NB4 (cell line): ENCODE results near the gene DNAH1.

Experiments used
- DNase-seq: peaks from one replicate; pipeline ENCODE4 v3.0.0; 2010; ENCODE audit warnings: low read depth
- H3K4me3 ChIP-seq: one replicate; pipeline ENCODE4 v1.5.1; 2011; ENCODE audit warnings: mild to moderate bottlenecking, low read depth, low read length, moderate library complexity
- MYC ChIP-seq: IDR thresholded peaks from 2 replicates; pipeline ENCODE4 v1.6.1; 2011; ENCODE audit warnings: low read depth, low read length
- POLR2A ChIP-seq: IDR thresholded peaks from 2 replicates; pipeline ENCODE4 v1.6.1; 2011; ENCODE audit warnings: mild to moderate bottlenecking; ENCODE audit not compliant: insufficient read length; ENCODE audit errors: extremely low read depth
- TF ChIP-seq, protein P1 (sequence below): IDR thresholded peaks from one replicate; pipeline ENCODE4 v1.5.1; 2012; ENCODE audit warnings: low read depth, low read length
- TF ChIP-seq, protein P2 (sequence below): IDR thresholded peaks from 2 replicates; pipeline ENCODE4 v1.6.1; 2011; ENCODE audit warnings: low read depth, low read length

DNAH1 gene

DNA sequence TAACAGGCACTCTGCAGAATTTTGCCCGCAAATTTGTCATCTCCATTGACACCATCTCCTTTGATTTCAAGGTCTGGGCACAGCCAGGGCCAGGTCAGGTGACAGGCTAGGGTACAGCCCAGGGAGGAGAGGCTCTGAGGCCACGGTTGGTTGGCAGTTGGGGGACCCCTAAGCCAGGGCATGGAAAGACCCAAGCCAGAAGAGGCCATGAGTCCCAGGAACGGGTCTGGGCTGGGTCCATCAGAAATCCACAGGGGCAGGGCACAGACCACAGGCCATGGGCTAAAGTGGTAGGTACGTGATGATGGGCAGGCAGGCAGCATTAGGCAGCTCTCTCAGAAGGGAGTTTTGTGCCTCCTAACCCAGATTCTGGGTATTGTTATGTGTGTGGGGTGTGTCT lies 83.0 kb downstream of the DNAH1 start:
- TF ChIP-seq, protein P1, sequence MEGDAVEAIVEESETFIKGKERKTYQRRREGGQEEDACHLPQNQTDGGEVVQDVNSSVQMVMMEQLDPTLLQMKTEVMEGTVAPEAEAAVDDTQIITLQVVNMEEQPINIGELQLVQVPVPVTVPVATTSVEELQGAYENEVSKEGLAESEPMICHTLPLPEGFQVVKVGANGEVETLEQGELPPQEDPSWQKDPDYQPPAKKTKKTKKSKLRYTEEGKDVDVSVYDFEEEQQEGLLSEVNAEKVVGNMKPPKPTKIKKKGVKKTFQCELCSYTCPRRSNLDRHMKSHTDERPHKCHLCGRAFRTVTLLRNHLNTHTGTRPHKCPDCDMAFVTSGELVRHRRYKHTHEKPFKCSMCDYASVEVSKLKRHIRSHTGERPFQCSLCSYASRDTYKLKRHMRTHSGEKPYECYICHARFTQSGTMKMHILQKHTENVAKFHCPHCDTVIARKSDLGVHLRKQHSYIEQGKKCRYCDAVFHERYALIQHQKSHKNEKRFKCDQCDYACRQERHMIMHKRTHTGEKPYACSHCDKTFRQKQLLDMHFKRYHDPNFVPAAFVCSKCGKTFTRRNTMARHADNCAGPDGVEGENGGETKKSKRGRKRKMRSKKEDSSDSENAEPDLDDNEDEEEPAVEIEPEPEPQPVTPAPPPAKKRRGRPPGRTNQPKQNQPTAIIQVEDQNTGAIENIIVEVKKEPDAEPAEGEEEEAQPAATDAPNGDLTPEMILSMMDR: no peak
- no peak for TF ChIP-seq MYC
- no peak for TF ChIP-seq POLR2A
- TF ChIP-seq, protein P2, sequence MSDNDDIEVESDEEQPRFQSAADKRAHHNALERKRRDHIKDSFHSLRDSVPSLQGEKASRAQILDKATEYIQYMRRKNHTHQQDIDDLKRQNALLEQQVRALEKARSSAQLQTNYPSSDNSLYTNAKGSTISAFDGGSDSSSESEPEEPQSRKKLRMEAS: no peak
- no peak overlapping the region for H3K4me3 ChIP-seq
- DNase-seq: no peak

DNA sequence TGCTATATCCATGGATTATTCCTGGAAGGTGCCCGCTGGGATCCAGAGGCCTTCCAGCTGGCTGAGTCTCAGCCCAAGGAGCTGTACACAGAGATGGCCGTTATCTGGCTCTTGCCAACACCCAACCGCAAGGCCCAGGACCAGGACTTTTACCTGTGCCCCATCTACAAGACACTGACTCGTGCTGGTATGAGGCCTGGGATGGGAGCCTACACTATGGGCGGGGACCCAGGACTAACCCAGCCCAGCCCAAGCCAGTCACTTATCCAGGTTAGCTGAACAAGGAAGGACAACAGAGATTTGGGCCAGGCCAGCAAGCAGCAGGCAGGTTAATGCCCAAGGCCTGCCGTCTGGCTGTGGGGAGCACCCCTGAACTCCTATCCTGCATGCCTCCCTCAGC lies 83.5 kb downstream of the DNAH1 start:
- no peak overlapping the region for H3K4me3 ChIP-seq
- TF ChIP-seq, protein P1: no peak
- no peak for TF ChIP-seq MYC
- TF ChIP-seq POLR2A: no peak
- TF ChIP-seq, protein P2: no peak
- DNase-seq: no peak

DNA sequence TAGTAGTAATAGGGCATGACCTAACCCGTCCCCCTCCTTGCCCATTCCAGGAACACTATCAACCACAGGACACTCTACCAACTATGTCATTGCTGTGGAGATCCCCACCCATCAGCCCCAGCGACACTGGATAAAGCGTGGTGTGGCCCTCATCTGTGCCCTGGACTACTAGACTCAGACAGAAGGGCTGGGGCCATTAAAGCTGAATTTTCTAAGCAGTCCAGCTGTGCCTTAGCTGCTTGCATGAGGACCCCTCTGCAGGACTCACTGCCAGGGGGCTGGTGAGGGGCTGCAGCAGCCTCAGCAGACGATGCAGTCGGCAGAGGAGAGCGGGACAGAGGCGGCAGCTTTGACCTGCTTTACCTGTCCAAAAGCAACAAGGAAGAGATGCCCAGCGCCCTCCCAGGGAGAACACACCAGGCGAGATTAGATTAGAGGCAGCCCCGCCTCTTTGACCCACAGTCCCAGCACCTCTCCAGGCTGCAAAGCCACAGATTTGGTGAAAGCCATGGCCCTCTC lies 84.2 kb downstream of the DNAH1 start:
- no peak overlapping the region for H3K4me3 ChIP-seq
- TF ChIP-seq, protein P2: no peak
- TF ChIP-seq POLR2A (no peak), MYC (no peak)
- TF ChIP-seq, protein P1: no peak
- no peak for DNase-seq

DNA sequence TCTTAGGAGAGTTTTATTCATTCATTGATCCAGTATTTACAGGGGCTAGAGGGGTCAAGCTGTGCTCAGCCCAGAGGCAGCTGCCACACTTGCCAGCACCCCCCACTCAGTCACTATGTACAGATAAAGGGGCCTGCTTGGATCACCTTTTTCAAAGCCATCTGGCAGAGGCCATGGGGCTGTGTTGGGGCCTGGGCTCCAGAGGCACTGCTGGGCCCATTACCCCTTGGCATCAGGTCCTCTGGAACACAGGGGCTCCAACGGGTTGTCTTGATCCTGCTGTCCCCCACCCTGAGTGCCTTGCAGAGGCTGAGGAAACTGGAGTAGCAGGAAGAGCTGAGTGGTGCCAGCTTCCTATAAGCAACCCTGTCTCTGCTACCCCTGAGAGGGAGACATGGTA lies 84.9 kb downstream of the DNAH1 start:
- no peak overlapping the region for H3K4me3 ChIP-seq
- TF ChIP-seq POLR2A (no peak), MYC (no peak)
- TF ChIP-seq, protein P1: no peak
- TF ChIP-seq, protein P2: no peak
- no peak for DNase-seq

DNA sequence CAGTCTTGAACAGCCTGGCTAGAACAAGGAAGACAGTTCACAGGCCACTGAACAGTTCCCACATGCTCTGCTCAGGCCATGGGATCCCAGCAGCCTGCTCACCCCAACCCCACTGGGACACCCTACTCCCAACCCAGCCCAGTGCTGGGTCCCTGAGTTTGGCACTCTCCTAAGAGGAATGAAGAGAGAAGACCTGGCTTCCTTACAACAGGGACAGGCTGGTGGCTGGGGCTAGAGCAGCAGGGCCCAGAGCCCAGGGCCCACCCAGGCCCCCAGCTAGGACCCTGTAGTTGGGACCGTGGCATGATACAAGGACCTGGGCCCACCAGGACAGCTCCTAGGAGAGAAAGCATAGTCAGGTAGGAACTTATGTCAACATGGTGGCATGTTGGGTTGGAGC lies 85.4 kb downstream of the DNAH1 start:
- no peak for TF ChIP-seq POLR2A
- TF ChIP-seq, protein P1: no peak
- no peak overlapping the region for H3K4me3 ChIP-seq
- DNase-seq: no peak

DNA sequence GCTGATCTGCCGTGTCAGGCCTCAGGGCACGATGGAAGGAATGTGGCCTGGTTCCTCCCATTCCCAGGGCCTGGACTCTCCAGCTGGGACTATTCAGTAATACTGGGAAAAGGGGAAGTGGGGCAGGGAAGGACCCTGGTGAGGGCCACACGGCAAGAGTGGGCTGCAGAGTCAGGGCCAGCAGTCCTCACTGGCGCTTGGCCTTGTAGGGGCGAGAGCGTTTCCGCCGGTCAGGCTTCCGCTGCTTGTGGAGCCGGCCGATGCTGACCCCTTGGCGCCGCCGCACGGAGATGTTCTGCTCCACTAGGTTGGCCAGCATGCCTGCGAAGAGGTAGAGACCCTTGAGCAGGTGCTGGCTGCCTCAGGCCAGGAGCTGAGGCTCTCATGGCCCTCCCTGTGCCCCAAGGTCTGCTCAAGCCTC lies 86.0 kb downstream of the DNAH1 start:
- DNase-seq: no peak
- TF ChIP-seq POLR2A: no peak
- TF ChIP-seq, protein P2: no peak
- TF ChIP-seq, protein P1: no peak
- TF ChIP-seq MYC: no peak
- no peak overlapping the region for H3K4me3 ChIP-seq
